Esophagus squamous epithelium (tissue), 5 donors: ENCODE measurements around the gene KCTD2. TPM values are rescaled to one million over a fixed set of nuclear protein-coding genes. Genes with fewer than 3 reads are reported as not detected.

Source experiments
- DNase-seq: peaks from one replicate; lab custom pipeline; 2025; lab: John Stamatoyannopoulos, UW
- H3K27ac ChIP-seq, 4 donors: fragments of 200-600 bp; sonication (generic); one replicate each; pipeline ENCODE4 v1.5.1; 2016 to 2019; ENCODE audit warnings: mild to moderate bottlenecking in 1 of 4
- H3K27me3 ChIP-seq, 4 donors: fragments of 200-600 bp; sonication (generic); 1 replicate in 3 of 4; 2 replicates in 1 of 4; pipeline versions ENCODE4 v1.5.1 to v1.6.0; 2017 to 2021; ENCODE audit warnings: antibody characterized with exemption in 1 of 4
- H3K36me3 ChIP-seq, 3 donors: fragments of 200-600 bp; sonication (generic); one replicate each; pipeline ENCODE4 v1.5.1; 2016 to 2019
- H3K4me1 ChIP-seq, 3 donors: fragments of 200-600 bp; sonication (generic); one replicate each; pipeline ENCODE4 v1.5.1; 2017 to 2019
- H3K4me3 ChIP-seq, 4 donors: fragments of 200-600 bp; sonication (generic); 1 replicate in 3 of 4; 2 replicates in 1 of 4; pipeline ENCODE4 v1.5.1; 2016 to 2019; ENCODE audit warnings: mild to moderate bottlenecking in 2 of 4, moderate library complexity in 1 of 4
- H3K9me3 ChIP-seq, 3 donors: fragments of 200-600 bp; sonication (generic); one replicate each; pipeline ENCODE4 v1.5.1; 2016 to 2019
- CTCF ChIP-seq, 6 experiments: fragments of 450-650 bp in 4 of 6; fragments of 200-600 bp in 2 of 6; sonication (generic) in 2 of 6; IDR thresholded peaks; one replicate each; pipeline ENCODE4 v1.5.1; 2016 to 2019; ENCODE audit warnings: antibody characterized with exemption in 6 of 6, mild to moderate bottlenecking in 4 of 6, moderate library complexity in 4 of 6
- POLR2A ChIP-seq, 4 donors: fragments of 450-650 bp; IDR thresholded peaks; one replicate each; pipeline ENCODE4 v1.6.1; 2017; ENCODE audit warnings: antibody characterized with exemption in 4 of 4, mild to moderate bottlenecking in 4 of 4, moderate library complexity in 3 of 4
- WGBS, 2 donors: methylation state at CpG; one replicate each; pipeline ENCODE4 v1.1.5; 2018; 5-methylcytosine and 5-hydroxymethylcytosine counted together
- intact Hi-C: fragments of 100-400 bp; cut with DNase I; formaldehyde crosslinking; loops from one replicate; pipeline ENCODE4 v1.15.0; 2022
- total RNA-seq, 4 donors: library from RNA; depleted of rRNA; stranded (reverse); fragments of >200 nt; gene quantifications; one replicate each; pipeline ENCODE4 v1.1.0, GENCODE V29; 2016
- donor health status: DM: yes; HTN: yes; CAD: no.

Gene KCTD2
- total RNA-seq, 4 donors from 2014 or later = 11.5 to 17.6 (median 14.2) TPM

DNA sequence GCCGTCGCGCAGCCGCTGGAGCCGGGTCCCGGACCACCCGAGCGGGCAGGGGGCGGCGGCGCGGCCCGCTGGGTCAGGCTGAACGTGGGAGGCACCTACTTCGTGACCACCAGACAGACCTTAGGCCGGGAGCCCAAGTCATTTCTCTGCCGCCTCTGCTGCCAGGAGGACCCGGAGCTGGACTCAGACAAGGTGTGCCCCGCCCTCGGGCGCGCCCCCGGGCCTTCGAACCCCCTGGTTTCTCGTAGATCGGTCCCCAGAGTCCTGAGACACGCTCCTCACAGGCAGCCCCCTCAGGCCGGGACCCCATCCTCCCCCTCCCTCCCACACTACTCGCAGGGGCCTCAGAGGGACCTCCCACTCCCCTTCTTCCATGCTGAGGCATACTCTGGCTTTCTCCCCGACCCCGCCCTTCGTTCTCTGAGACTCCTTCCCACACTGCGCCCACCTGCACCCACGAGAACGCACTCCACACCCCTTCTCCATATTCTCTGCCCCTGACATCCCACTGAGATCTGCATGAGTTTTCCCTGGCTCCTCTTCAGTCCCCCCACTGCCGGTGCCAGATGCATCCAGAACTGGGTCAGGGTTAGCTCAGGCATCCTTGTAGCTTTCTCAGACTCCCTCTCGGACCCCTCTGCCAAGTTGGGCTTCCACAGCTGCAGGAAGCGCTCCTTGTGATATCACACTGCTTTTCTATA, 523 bp downstream of the KCTD2 start:
- 1 to 3% methylated on average over 8 to 10 of the region's 38 CpGs for WGBS, 2 donors
- Histone ChIP-seq H3K27me3 (no peaks in the 10 kb centered on the region), H3K27ac (peak overlapping the region; percentile 99), H3K4me3 (peak overlapping the region; percentile 92 to 98 (median 96)), H3K9me3 (no peaks in the 10 kb centered on the region), H3K4me1 (peaks cover 6 to 42% (median 23%) of the 10 kb centered on the region in 3 donors), H3K36me3 (peaks cover 0 to 40% (median 8%) of the 10 kb centered on the region in 3 donors)
- TF ChIP-seq CTCF (IDR thresholded peaks at IDR 0.05) (no peak), POLR2A (IDR thresholded peaks at IDR 0.05) (no peak)
- DNase-seq = no peak
- intact Hi-C loops = no loop called here

- DNase-seq = no peak
- Histone ChIP-seq H3K27me3 (no peaks in the 10 kb centered on the region), H3K4me3 (peak overlapping the region; percentile 92 to 98 (median 96)), H3K36me3 (peaks cover 0 to 44% (median 14%) of the 10 kb centered on the region in 3 donors), H3K9me3 (no peaks in the 10 kb centered on the region), H3K4me1 (peaks cover 6 to 42% (median 23%) of the 10 kb centered on the region in 3 donors), H3K27ac (peak overlapping the region; percentile 99)
- 13 to 28% methylated on average over 5 of the region's 5 CpGs for WGBS, 2 donors
- TF ChIP-seq CTCF (IDR thresholded peaks at IDR 0.05) = no peak
- TF ChIP-seq POLR2A (IDR thresholded peaks at IDR 0.05) = no peak
- intact Hi-C loops = no loop called here
Observed at GRCh38 chr17:75048249-75048878, 1.3 kb downstream of the KCTD2 start.

- TF ChIP-seq POLR2A (IDR thresholded peaks at IDR 0.05) (no peak), CTCF (IDR thresholded peaks at IDR 0.05) (no peak)
- H3K4me1 ChIP-seq = peaks cover 6 to 42% (median 23%) of the 10 kb centered on the region in 3 donors
- no peaks in the 10 kb centered on the region for H3K27me3 ChIP-seq
- no peaks in the 10 kb centered on the region for H3K9me3 ChIP-seq
- peak overlapping the region in 1 of 4 donors; percentile 92 for H3K4me3 ChIP-seq
- DNase-seq = no peak
- WGBS, 2 donors = 68 to 74% methylated on average over 5 of the region's 5 CpGs
- intact Hi-C loops = no loop called here
- H3K36me3 ChIP-seq = peaks cover 3 to 51% (median 21%) of the 10 kb centered on the region in 3 donors
- peak overlapping the region; percentile 99 for H3K27ac ChIP-seq
Observed at GRCh38 chr17:75049057-75049456, 2.0 kb downstream of the KCTD2 start.

DNA sequence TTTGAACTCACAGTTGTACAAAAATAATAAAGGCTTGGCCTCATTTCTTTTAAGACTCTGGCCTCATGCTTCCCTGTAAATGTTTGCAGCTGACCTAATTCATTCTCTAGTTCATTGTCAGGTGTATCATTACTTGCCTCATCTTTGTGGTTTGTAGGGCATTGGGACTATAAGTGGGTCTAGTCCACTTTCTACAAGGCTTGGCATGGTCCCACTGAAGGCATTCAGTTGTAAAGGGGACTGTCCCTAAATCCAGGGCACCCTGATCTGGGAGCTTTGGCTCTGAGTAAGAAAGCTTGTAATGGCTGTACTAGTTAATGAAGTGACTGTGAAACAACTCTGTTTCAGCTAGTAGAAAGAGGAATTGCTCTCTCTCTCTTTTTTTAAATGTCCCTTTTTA, 2.7 kb downstream of the KCTD2 start:
- no peak for TF ChIP-seq POLR2A (IDR thresholded peaks at IDR 0.05)
- no peak for TF ChIP-seq CTCF (IDR thresholded peaks at IDR 0.05)
- H3K36me3 ChIP-seq = peaks cover 5 to 58% (median 28%) of the 10 kb centered on the region in 3 donors
- no peaks in the 10 kb centered on the region for H3K9me3 ChIP-seq
- intact Hi-C loops = no loop called here
- H3K27me3 ChIP-seq = no peaks in the 10 kb centered on the region
- H3K4me3 ChIP-seq = no peak overlapping the region
- no peak for DNase-seq
- H3K4me1 ChIP-seq = peaks cover 6 to 41% (median 23%) of the 10 kb centered on the region in 3 donors
- H3K27ac ChIP-seq = no peak overlapping the region

DNA sequence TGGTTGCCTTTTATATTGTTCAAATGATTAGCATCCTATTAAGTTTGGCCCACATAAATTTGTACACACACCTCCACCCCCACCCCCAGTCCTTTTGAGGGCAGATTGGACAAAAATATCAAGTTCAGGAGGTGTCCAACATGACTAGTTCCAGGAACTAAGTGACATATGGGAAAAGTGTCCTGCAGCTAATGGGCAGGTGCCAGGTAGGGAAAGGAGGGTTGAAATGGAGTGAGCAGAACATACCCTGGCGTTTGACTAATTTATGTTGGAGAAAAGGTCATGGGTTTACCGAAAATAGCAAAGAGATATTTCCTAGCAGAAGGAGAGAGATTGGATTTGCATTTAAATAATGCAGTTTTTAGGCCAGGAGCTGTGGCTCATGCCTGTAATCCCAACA, 4.9 kb downstream of the KCTD2 start:
- TF ChIP-seq CTCF (IDR thresholded peaks at IDR 0.05) (no peak), POLR2A (IDR thresholded peaks at IDR 0.05) (no peak)
- WGBS, 2 donors = 83 to 84% methylated on average over 2 of the region's 2 CpGs
- H3K27ac ChIP-seq = no peak overlapping the region
- intact Hi-C loops = no loop called here
- H3K9me3 ChIP-seq = no peaks in the 10 kb centered on the region
- no peak overlapping the region for H3K4me3 ChIP-seq
- no peak for DNase-seq
- no peaks in the 10 kb centered on the region for H3K27me3 ChIP-seq
- H3K4me1 ChIP-seq = peaks cover 6 to 24% (median 16%) of the 10 kb centered on the region in 3 donors
- H3K36me3 ChIP-seq = peaks cover 5 to 80% (median 34%) of the 10 kb centered on the region in 3 donors
